ENCODE measurements around the gene PRKD2.
"Not testable (repeated sequence)": the region's sequence is repeated elsewhere in the genome, so short reads cannot be mapped to it uniquely, and the experiment has no call there.

The PRKD2 gene

DNA sequence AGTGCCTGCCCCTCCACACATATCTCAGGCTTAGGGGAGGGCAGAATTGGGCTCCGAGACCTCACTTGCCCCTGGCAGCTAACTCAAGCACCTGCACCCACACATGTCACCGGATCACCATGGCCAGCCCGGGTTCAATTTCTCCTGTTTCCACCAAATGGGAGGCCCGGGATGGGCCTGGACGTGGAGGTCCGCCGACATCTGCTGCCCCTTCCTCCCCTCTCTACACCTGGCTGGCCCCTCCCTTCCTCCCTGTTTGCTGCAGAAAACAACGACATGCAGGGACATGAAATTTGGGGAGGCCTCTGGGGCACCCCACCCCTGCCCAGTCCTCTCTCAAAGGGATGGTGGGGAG lies 1.3 kb downstream of the PRKD2 start:
- H3K4me3 ChIP-seq (ENCODE audit: low read depth, low read length) = peak overlapping the region; percentile 84
- TF ChIP-seq, protein P1, sequence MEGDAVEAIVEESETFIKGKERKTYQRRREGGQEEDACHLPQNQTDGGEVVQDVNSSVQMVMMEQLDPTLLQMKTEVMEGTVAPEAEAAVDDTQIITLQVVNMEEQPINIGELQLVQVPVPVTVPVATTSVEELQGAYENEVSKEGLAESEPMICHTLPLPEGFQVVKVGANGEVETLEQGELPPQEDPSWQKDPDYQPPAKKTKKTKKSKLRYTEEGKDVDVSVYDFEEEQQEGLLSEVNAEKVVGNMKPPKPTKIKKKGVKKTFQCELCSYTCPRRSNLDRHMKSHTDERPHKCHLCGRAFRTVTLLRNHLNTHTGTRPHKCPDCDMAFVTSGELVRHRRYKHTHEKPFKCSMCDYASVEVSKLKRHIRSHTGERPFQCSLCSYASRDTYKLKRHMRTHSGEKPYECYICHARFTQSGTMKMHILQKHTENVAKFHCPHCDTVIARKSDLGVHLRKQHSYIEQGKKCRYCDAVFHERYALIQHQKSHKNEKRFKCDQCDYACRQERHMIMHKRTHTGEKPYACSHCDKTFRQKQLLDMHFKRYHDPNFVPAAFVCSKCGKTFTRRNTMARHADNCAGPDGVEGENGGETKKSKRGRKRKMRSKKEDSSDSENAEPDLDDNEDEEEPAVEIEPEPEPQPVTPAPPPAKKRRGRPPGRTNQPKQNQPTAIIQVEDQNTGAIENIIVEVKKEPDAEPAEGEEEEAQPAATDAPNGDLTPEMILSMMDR (IDR thresholded peaks at IDR 0.05; ENCODE audit: low read depth, low read length) = no peak

DNA sequence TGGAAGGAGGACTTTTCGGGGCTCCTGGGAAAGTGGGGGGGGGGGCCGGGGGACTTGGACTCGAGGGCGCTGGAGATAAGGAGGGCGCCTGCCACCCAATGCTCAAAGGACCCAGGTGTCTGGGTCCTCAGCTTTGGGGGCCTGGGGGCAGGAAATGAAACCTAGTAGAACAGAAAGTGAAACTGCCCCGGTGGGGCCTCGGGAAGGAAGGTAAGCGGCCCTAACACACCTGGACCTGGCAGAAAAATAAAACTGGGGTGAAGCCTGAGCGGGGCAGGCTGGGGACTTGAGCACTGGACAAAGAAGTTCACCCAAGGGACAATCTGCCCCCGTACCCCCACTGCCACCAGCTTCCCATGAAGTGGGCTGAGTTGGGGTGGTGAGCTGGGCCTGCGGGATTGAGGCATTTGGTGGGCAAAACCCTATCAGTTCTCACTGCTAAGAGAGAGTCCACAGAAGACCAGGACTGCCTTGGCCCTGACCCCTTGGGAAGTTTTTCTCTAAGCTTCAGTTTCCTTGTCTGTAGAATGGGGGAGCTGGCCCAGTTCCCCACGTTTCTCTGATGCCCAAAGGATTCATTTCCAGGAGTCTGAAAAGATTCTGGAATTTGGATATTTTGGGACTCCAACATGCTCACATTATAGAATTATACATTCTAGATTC lies 2.3 kb downstream of the PRKD2 start:
- peak overlapping the region; percentile 84 for H3K4me3 ChIP-seq (ENCODE audit: low read depth, low read length)
- TF ChIP-seq, protein P1 (IDR thresholded peaks at IDR 0.05; ENCODE audit: low read depth, low read length) = no peak

DNA sequence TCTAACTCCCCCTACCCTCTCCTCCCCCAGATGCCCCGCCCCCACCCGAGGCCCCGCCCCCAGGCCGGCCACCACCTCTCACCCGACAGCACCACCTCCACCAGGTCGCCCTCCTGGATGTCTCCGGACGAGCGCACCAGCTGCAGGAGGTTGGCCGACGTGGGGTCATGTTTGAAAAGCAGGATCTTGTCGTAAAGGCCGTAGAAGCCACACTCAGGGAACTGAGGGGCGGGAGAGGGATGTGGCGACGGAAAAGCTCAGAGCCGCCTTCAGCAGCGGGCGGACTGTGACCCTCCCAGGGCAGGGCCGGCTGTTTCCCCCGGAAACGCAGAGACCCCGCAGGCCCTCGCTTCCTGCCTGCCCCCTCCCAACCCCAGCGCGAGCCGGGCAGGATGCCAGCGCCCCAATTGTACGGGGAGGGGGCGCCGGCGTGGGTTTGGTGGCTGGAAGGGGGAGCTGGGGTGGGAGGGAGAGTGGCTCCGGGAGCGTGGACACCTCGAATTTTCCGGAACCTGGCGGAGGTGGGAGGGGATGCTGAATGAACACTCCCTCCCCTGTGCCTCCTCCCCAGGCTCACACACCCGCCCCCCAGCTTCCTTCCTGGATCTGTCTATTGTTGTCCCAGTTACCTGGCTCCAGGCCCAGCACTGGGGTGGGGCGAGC lies 3.0 kb downstream of the PRKD2 start:
- peak overlapping the region; percentile 84 for H3K4me3 ChIP-seq (ENCODE audit: low read depth, low read length)
- TF ChIP-seq, protein P1 (IDR thresholded peaks at IDR 0.05; ENCODE audit: low read depth, low read length) = no peak

DNA sequence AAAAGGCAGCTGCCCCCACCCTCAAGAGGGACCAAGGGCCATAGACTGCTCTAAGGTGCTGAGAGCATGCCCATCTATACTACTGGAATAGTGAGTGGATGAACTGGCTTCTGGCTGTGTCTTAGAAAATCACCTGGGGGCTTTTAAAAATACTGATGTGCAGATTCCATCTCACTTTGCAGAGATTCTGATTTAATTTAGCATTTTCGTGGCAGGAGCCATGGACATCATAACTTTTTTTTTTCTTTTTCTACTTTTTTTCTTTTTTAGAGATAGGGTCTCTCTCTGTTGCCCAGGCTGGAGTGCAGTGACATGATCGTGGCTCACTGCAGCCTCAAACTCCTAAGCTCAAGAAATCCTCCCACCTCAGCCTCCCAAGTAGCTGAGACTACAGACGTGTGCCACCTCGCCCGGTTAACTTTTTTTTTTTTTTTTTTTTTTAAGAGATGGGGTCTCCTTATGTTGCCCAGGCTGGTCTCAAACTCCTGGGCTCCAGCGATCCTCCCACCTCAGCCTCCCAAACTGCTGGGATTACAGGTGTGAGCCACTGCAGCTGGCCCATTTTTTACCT lies 4.1 kb downstream of the PRKD2 start:
- not testable (repeated sequence) for H3K4me3 ChIP-seq (ENCODE audit: low read depth, low read length)

DNA sequence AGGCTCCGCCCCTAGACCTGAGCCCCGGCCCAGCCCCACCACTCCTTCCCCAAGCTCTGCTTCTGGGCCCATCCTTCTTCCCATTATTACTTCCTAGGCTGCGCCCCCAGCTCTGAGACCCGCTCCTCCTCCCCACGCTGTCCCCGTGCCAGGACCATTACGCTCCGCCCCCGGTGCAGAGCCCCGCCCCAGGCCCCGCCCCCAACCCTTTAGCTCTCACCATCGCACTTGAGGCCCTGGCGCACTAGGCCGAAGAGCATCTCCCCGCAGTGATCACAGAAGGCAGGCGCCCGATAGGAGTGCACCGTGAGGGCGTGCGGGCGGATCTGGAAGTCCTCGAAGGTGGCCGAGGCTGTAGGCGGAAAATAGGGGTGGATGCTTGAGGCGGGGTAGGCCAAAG lies 6.2 kb downstream of the PRKD2 start:
- no peak overlapping the region for H3K4me3 ChIP-seq (ENCODE audit: low read depth, low read length)
- TF ChIP-seq, protein P1 (IDR thresholded peaks at IDR 0.05; ENCODE audit: low read depth, low read length) = no peak

- TF ChIP-seq, protein P1 (IDR thresholded peaks at IDR 0.05; ENCODE audit: low read depth, low read length) = peak; percentile 97
These were observed 12.4 kb downstream of the PRKD2 start for GRCh38 chr19:46704379-46705076.

DNA sequence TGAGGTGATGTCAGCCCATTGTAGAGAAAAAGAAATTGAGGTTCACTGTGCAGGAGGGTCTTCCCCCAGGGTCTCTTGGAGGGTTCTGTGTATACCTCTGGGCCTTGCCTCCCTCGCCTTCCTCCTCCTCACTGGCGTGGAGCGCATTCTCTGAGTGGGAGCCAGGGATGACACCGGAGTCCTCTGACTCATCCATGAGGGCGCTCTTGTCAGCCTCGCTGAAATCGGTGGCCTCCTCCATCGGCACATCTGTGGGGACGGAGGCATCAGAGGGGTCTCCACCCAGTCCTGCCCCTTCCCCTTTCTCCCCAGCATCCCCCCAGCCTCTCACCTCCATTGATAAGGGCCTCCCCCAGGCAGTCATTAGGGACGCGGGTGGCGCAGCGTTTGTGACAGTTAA lies 16.2 kb downstream of the PRKD2 start:
- no peak overlapping the region for H3K4me3 ChIP-seq (ENCODE audit: low read depth, low read length)
- TF ChIP-seq, protein P1 (IDR thresholded peaks at IDR 0.05; ENCODE audit: low read depth, low read length) = no peak

More at GRCh38 chr19:46704379-46705076, 12.4 kb downstream of the PRKD2 start:
- no peak overlapping the region for H3K4me3 ChIP-seq (ENCODE audit: low read depth, low read length)

Measured in WI38 (cell line).